Stimulated activated CD4-positive, alpha-beta T cell treated with anti-CD3 and anti-CD28 coated beads, Interleukin-1b, Interleukin-23, amount 100 ng/mL, for 1 hour (primary cell): ENCODE data around the gene LRRC28.

Source experiments
- DNase-seq, 2 donors: peaks; one replicate each; pipeline ENCODE4 v3.0.0-alpha.2; 2020; ENCODE audit warnings: low read depth in 2 of 2

Gene LRRC28

GRCh38 chr15:99249270-99249841, 1.9 kb upstream of the LRRC28 start, which contains the start of gene TTC23:
TSS of gene TTC23 (minus strand) at chr15:99249581. CDS start at chr15:99228712, 20,869 bp downstream.
- DNase-seq: no peak

- no peak for DNase-seq
Observed at GRCh38 chr15:99250001-99250400, 1.3 kb upstream of the LRRC28 start.

- DNase-seq: no peak
Observed at GRCh38 chr15:99250494-99250856, 806 bp upstream of the LRRC28 start.

GRCh38 chr15:99252326-99252725, 1.0 kb downstream of the LRRC28 start:
- DNase-seq: no peak

GRCh38 chr15:99253381-99254090, 2.3 kb downstream of the LRRC28 start:
- no peak for DNase-seq

GRCh38 chr15:99257107-99257750, 5.9 kb downstream of the LRRC28 start:
- DNase-seq: no peak

GRCh38 chr15:99264125-99264524, 12.8 kb downstream of the LRRC28 start:
- DNase-seq: no peak

GRCh38 chr15:99265541-99266070, 14.3 kb downstream of the LRRC28 start:
- DNase-seq: no peak

GRCh38 chr15:99267957-99268356, 16.7 kb downstream of the LRRC28 start:
- DNase-seq: no peak

- no peak for DNase-seq
Observed at GRCh38 chr15:99268431-99268830, 17.1 kb downstream of the LRRC28 start.

GRCh38 chr15:99273801-99274200, 22.5 kb downstream of the LRRC28 start:
- DNase-seq: no peak

GRCh38 chr15:99275061-99275460, 23.8 kb downstream of the LRRC28 start:
- no peak for DNase-seq

GRCh38 chr15:99275525-99276128, 24.3 kb downstream of the LRRC28 start:
- no peak for DNase-seq

GRCh38 chr15:99279290-99279689, 28.0 kb downstream of the LRRC28 start:
- no peak for DNase-seq

GRCh38 chr15:99279827-99280226, 28.5 kb downstream of the LRRC28 start:
- no peak for DNase-seq

- no peak for DNase-seq
Observed at GRCh38 chr15:99282121-99282520, 30.8 kb downstream of the LRRC28 start.

GRCh38 chr15:99282586-99282985, 31.3 kb downstream of the LRRC28 start:
- no peak for DNase-seq

- DNase-seq: no peak
Observed at GRCh38 chr15:99283717-99284116, 32.4 kb downstream of the LRRC28 start.

GRCh38 chr15:99291643-99292042, 40.4 kb downstream of the LRRC28 start:
- no peak for DNase-seq

- DNase-seq: no peak
Observed at GRCh38 chr15:99295840-99296239, 44.6 kb downstream of the LRRC28 start.

- no peak for DNase-seq
Observed at GRCh38 chr15:99296386-99296785, 45.1 kb downstream of the LRRC28 start.

- DNase-seq: no peak
Observed at GRCh38 chr15:99303907-99304306, 52.6 kb downstream of the LRRC28 start.
